HG03060 (cell line): ENCODE results near the gene TIAM2.

Experiments
- ATAC-seq: cut with Tn5 transposase; IDR thresholded peaks from one replicate; pipeline ENCODE4 v1.9.1; 2021; ENCODE audit warnings: low read depth, moderate number of reproducible peaks; ENCODE audit not compliant: unreplicated experiment

TIAM2 gene

DNA sequence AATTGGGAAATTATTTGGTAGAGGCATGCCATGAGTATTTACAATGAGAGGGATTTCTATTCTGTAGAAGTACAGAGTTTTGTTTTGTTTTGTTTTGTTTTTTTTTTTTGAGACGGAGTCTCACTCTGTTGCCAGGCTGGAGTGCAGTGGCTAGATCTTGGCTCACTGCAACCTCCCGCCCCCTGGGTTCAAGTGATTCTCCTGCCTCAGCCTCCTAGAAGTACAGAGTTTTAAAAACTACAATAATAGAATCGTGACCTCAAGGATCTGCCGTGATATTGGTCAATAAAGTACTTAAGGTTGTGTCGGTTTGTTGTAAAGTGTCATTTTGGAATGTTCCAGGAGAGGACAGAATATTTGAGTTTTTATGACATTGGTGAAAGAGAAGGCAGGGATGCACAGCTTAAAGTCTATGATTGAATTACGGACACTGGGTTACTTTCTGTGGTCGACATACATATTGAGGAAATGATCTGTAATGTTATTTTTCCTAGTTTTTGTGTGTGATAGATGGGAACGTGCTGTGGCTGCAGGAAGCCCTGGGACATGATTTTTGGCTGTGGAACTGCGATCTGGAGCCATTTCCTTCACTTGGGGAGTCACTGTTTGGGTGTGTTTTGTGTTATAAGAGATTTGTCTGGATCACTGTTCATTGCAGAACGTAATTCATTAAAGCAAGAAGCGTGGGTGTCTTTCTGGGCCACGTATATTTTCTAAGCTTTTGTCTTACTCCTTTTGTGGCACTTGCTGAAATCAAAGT, 59.6 kb downstream of the TIAM2 start:
- ATAC-seq, result no peak

- no peak for ATAC-seq
These were observed 60.6 kb downstream of the TIAM2 start for GRCh38 chr6:155055729-155056128.

DNA sequence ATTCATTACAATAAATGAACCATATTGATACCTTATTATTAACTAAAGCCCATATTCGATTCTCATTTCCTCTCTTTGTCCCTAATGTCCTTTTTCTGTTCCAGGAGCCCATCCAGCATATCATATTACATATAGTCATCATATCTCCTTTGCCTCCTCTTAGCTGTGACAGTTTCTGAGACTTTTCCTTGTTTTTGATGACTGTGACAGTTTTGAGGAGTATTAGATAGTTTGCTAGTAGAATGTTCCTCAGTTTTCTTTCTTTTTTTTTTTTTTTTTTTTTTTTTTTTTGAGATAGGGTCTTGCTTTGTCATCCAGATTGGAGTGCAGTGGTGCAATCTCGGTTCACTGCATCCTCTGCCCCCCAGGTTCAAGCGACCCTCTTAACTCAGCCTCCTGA, 61.6 kb downstream of the TIAM2 start:
- ATAC-seq, result no peak

DNA sequence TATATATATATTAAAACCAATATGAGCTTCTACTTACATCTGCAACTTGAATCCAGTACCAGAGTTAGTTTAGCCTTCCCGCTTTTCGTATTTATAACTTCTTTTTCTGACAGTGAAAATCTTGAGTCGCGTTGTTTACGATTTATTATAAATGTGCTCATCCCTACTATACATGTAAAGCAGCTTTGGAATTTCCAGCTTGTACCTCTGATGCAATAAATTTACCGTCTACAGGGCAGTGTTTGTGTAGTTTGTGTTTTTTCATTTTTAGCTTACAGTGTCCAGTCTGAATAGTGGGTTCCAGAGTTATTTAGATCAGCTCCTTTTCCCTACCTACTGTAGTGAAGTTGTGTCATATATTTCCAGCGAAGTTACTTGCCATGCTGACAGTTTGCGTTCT, 66.3 kb downstream of the TIAM2 start:
- ATAC-seq, result no peak

DNA sequence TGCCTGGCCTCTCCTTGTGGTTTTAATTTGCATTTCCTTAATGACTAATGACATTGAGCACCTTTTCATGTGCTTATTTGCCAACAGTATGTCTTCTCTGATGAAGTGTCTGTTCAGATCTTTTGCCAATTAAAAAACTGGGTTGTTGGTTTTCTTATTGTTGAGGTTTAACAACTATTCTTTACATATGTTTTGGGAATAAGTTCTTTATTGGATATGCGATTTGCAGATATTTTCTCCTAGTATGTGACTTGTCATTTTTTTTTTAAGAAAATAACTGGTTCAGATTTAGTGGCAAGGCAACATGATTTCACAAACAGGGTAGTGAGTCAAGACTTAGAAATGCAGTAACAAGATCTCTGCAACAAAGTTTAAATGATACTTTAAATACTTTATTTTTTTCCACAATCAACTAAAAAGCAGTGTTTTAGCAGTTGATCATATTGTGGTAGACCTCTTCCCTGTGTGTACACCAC, 67.8 kb downstream of the TIAM2 start:
- no peak for ATAC-seq

DNA sequence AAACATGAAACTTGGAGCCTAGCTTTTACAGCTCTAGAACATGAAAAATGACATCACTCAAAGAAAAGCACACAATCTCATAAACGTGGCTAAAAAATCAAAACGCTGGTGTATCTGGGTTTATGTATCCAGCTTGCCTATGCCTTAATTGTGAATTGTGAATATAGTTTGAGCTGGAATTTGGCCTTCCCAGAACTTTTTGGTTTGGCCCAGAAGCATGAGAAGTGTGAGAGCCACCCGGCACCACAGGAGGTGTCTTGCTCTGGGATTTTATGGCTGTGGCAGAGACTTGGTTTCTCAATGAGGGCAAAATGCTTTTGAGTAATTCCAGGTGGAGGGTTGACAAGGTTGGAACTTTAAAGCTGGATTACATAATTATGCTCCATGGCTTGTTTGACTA, 69.2 kb downstream of the TIAM2 start:
- no peak for ATAC-seq

DNA sequence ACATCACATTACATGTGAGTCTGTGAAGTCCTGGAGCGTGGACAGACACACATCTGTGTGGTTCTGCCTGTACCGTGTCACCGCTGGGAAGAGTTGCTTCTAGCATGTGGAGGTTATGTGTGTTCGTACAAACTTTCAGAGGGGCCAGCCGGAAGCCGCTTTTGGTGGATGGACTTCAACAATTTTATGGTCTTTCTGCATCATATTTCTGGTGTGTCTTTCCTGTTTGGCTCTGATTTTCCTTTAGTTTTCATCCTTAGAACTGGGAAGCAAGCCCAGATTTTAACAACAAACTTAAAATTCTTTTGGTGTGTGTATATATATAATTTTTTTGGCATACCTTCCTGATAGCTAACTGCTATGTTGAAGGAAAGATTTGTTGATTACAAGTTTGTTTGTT, 71.2 kb downstream of the TIAM2 start:
- ATAC-seq, result no peak

- no peak for ATAC-seq
These were observed 72.0 kb downstream of the TIAM2 start for GRCh38 chr6:155066921-155067680.

DNA sequence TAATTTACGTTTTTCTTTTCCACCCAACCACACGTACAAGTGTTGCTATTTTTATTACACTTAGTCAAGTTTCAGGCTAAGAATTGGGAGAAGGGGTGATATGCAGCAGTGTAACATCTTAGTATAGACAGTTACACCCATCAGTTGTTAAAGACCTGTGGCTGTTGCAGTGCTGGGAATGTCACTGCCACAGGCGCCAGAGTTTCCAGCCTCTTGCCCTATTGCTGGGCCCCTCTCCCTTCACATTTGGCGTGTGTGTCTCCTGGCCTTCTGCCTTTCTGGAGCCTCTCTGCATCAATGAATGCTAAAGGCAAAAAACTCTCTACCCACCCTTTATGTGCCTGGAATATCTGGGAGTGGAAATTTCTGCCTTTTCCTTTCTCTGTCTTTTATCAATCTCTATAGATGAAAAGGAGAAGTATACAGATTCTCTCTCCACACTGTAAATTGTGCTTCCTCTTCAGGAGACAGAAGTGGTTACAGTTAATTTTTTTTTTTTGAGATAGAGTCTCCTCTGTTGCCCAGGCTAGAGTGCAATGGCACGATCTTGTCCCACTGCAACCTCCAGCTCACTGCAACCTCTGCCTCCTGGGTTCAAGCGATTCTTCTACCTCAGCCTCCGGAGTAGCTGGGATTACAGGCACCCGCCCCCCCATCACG, 73.0 kb downstream of the TIAM2 start:
- no peak for ATAC-seq

DNA sequence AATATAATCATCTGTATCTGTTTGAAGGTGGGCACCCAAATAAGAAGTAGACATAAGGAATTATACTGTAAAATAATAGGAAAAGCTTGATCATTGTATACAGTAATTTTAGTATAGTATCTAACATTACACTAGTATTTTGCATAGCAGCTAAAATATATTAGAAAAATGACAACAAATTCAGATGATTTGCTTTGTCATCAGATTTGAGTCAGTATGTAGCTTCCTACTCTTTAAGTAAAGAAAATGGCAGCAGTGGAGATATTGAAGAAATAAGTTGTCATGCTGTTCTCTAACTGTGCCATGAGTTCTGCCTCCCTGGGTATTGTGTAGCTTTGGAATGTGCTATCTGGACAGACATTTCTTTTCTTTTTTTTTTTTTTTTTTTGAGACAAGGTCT, 74.4 kb downstream of the TIAM2 start:
- no peak for ATAC-seq

- no peak for ATAC-seq
These were observed 81.0 kb downstream of the TIAM2 start for GRCh38 chr6:155075930-155076695.

DNA sequence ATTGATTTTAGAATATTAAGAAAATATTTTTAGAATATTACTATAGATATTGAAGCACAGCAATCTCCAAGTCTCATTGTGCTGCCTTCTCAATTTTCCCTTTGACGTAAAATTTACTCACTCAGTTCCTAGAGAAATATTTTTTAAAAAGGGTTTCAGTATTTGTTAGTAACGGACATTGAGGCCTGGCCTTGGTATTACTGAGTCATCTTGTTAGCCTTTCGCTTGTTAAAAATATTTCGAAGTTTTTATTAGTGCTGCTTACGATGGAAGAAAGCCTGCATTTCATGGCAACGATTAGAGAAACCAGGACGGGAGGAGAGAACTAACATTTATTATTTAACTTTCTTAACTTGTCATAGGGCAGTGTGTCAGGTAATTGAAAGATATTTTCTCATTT, 82.2 kb downstream of the TIAM2 start:
- no peak for ATAC-seq

DNA sequence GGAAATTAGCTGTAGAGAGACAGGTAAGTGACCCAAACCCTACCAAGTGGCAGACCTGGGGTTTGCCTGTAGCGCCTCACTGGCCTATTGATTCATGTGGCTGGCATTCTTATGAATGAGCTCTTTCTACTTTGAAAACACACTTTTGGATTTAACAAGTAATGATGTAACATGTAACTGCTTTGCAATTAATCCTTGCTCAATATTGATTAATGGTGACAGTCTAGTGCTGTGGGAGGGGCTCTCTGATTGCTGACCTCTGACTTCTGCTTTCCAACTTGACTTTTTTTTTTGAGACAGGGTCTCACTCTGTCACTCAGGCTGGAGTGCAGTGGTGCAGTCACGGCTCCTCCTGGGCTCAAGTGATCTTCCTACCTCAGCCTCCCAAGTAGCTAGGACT, 82.7 kb downstream of the TIAM2 start:
- ATAC-seq, result no peak

DNA sequence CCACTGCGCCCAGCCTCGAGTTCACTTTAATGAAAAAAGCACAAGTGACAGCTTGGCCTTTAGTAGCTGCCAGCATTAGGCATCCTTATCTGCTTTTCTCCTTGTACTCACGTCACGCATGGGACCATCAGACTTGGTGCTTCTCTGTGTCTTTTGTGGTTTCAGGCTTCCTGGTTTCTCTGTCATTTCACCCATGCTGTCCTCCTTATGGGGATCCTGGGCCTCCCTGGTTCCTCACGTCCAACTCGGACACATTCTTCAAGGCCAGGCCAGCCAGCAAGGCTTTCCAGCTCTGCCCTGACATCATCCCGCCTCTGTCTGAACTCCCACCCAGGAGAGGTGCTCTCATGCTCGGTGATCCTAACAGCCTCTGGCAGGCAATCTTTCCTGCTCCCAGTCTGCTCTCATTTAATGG, 83.2 kb downstream of the TIAM2 start:
- no peak for ATAC-seq

GRCh38 chr6:155079985-155080452, 84.9 kb downstream of the TIAM2 start:
- ATAC-seq, result peak; percentile 42

- ATAC-seq, result no peak
These were observed 86.0 kb downstream of the TIAM2 start for GRCh38 chr6:155080881-155081845.

DNA sequence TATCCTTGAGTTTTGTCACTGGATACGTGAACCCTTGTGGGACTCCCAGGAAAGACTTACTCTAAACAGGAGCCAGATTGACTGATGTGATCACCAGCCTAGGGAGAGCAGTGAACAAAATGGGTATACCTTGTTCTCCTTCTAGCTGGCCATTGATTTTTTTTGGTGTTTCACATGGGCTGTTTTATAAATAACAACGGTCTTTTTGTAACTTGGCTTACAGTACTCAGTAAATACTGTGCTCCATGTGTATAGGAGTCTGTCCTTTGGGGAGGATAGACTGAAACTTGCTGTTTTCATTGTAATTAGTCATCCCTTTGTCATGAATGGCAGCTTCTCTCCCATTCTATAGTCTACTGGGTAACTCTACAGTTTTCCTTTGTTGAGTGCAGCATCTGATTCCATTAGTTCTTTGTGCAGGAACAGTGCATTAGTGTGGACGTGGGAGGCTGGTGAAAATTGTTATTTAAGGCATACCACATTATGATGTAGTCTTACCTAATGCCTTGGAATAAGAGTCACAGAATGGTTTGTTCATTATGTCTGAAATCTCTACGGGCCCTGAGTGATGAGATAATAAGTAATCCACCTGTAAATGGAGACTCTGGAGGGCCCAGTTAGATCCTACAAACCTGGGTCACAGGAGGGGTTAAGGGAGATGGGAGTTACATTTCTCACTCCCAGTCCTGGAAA, 89.5 kb downstream of the TIAM2 start:
- no peak for ATAC-seq

GRCh38 chr6:155085582-155086257, 90.6 kb downstream of the TIAM2 start:
- ATAC-seq, result no peak
